HG02798 (cell line): Measurements from ENCODE around the gene PDZD7.
"Not testable (repeated sequence)": the region's sequence is repeated elsewhere in the genome, so short reads cannot be mapped to it uniquely, and the experiment has no call there.

Experiments
- ATAC-seq: cut with Tn5 transposase; IDR thresholded peaks from one replicate; pipeline ENCODE4 v1.9.1; 2021; ENCODE audit warnings: mild to moderate bottlenecking; ENCODE audit not compliant: unreplicated experiment, poor library complexity

PDZD7 gene

GRCh38 chr10:101042667-101043362 is 11.9 kb upstream of the PDZD7 start:
- ATAC-seq, result peak; percentile 97

GRCh38 chr10:101042118-101042517 is 11.2 kb upstream of the PDZD7 start:
- ATAC-seq, result no peak

- peak; percentile 60 for ATAC-seq
Observed at GRCh38 chr10:101041252-101041761, 10.4 kb upstream of the PDZD7 start.

GRCh38 chr10:101040851-101041250 is 9.9 kb upstream of the PDZD7 start:
- no peak for ATAC-seq

GRCh38 chr10:101040061-101040460 is 9.1 kb upstream of the PDZD7 start:
- ATAC-seq, result no peak

GRCh38 chr10:101038484-101038883 is 7.6 kb upstream of the PDZD7 start:
- no peak for ATAC-seq

- no peak for ATAC-seq
Observed at GRCh38 chr10:101036726-101037125, 5.8 kb upstream of the PDZD7 start.

GRCh38 chr10:101035916-101036702 is 5.2 kb upstream of the PDZD7 start:
- ATAC-seq, result no peak

- no peak for ATAC-seq
Observed at GRCh38 chr10:101035314-101035713, 4.4 kb upstream of the PDZD7 start.

- not testable (repeated sequence) for ATAC-seq
Observed at GRCh38 chr10:101034404-101034803, 3.5 kb upstream of the PDZD7 start.

GRCh38 chr10:101033276-101033675 is 2.3 kb upstream of the PDZD7 start:
- ATAC-seq, result no peak

GRCh38 chr10:101032637-101033224 is 1.8 kb upstream of the PDZD7 start:
- no peak for ATAC-seq

GRCh38 chr10:101031796-101032636 is 1.1 kb upstream of the PDZD7 start:
- ATAC-seq, result peak; percentile 47

- no peak for ATAC-seq
Observed at GRCh38 chr10:101030496-101031127, 317 bp downstream of the PDZD7 start.

GRCh38 chr10:101029520-101030295 is 1.2 kb downstream of the PDZD7 start:
- no peak for ATAC-seq

GRCh38 chr10:101028446-101029337 is 2.2 kb downstream of the PDZD7 start:
- no peak for ATAC-seq

GRCh38 chr10:101027106-101027720 is 3.7 kb downstream of the PDZD7 start:
- no peak for ATAC-seq
